ENCODE measurements around the gene PBOV1.

The PBOV1 gene

GRCh38 chr6:138218449-138218848 is at the start of gene PBOV1:
TSS of gene PBOV1 (minus strand) at chr6:138218491. CDS start at chr6:138218395, 96 bp downstream.
- DNase-seq: no peak

GRCh38 chr6:138266095-138266494 is 47.8 kb upstream of the PBOV1 start:
- no peak for DNase-seq

GRCh38 chr6:138264372-138264880 is 46.1 kb upstream of the PBOV1 start:
- no peak for DNase-seq

- no peak for DNase-seq
Observed at GRCh38 chr6:138263963-138264362, 45.7 kb upstream of the PBOV1 start.

- DNase-seq: no peak
Observed at GRCh38 chr6:138261116-138261780, 43.0 kb upstream of the PBOV1 start.

- no peak for DNase-seq
Observed at GRCh38 chr6:138258991-138259390, 40.7 kb upstream of the PBOV1 start.

- no peak for DNase-seq
Observed at GRCh38 chr6:138258197-138258596, 39.9 kb upstream of the PBOV1 start.

- no peak for DNase-seq
Observed at GRCh38 chr6:138257638-138258040, 39.3 kb upstream of the PBOV1 start.

- no peak for DNase-seq
Observed at GRCh38 chr6:138255443-138255842, 37.2 kb upstream of the PBOV1 start.

GRCh38 chr6:138253731-138254130 is 35.4 kb upstream of the PBOV1 start:
- DNase-seq: no peak

GRCh38 chr6:138250513-138251247 is 32.4 kb upstream of the PBOV1 start:
- DNase-seq: no peak

GRCh38 chr6:138250053-138250452 is 31.8 kb upstream of the PBOV1 start:
- no peak for DNase-seq

- no peak for DNase-seq
Observed at GRCh38 chr6:138248878-138249277, 30.6 kb upstream of the PBOV1 start.

- no peak for DNase-seq
Observed at GRCh38 chr6:138248011-138248410, 29.7 kb upstream of the PBOV1 start.

GRCh38 chr6:138246650-138247440 is 28.6 kb upstream of the PBOV1 start:
- DNase-seq: no peak

GRCh38 chr6:138245751-138246150 is 27.5 kb upstream of the PBOV1 start:
- no peak for DNase-seq

- no peak for DNase-seq
Observed at GRCh38 chr6:138242987-138243592, 24.8 kb upstream of the PBOV1 start.

GRCh38 chr6:138241934-138242333 is 23.6 kb upstream of the PBOV1 start:
- no peak for DNase-seq

GRCh38 chr6:138241381-138241780 is 23.1 kb upstream of the PBOV1 start:
- DNase-seq: no peak

GRCh38 chr6:138240476-138241245 is 22.4 kb upstream of the PBOV1 start:
- DNase-seq: no peak

GRCh38 chr6:138239774-138240173 is 21.5 kb upstream of the PBOV1 start:
- no peak for DNase-seq

- DNase-seq: no peak
Observed at GRCh38 chr6:138238368-138238767, 20.1 kb upstream of the PBOV1 start.

All from activated CD8-positive, alpha-beta memory T cell treated with anti-CD3 and anti-CD28 coated beads, Interleukin-2, amount 50 U/mL, for 4 hours (primary cell).